ENCODE data around the gene ZFP36L1. TPM values are rescaled to one million over a fixed set of nuclear protein-coding genes. Genes with fewer than 3 reads are reported as not detected.

The ZFP36L1 gene
- 58.2 and 71.9 TPM in 2 replicates for total RNA-seq

GRCh38 chr14:68792979-68793733 is at the start of gene ZFP36L1:
Gene ZFP36L1 (minus strand): TSS chr14:68793067. CDS start chr14:68792938, 129 bp downstream.

Other genes starting within 250 kb of the ZFP36L1 start
- 311 and 333 TPM in 2 replicates for gene ACTN1, start 186.2 kb upstream of the ZFP36L1 start, total RNA-seq